Endothelial cell (in vitro differentiated cells): Measurements from ENCODE around the gene SCG5. TPM values are rescaled to one million over a fixed set of nuclear protein-coding genes. Genes with fewer than 3 reads are reported as not detected.

ENCODE experiments used
- DNase-seq: peaks from one replicate; pipeline ENCODE4 v3.0.0; 2021; ENCODE audit warnings: low spot score
- H3K27ac Mint-ChIP-seq: one replicate; pipeline ENCODE4 v1.8.0; 2021; ENCODE audit warnings: mixed read lengths, inconsistent platforms; ENCODE audit not compliant: unreplicated experiment
- H3K27me3 Mint-ChIP-seq: one replicate; pipeline ENCODE4 v1.8.0; 2021; ENCODE audit warnings: mild to moderate bottlenecking, moderate library complexity, mixed read lengths, inconsistent platforms; ENCODE audit not compliant: unreplicated experiment
- H3K36me3 Mint-ChIP-seq: one replicate; pipeline ENCODE4 v1.8.0; 2021; ENCODE audit warnings: mild to moderate bottlenecking, low read depth, mixed read lengths, inconsistent platforms; ENCODE audit not compliant: unreplicated experiment
- H3K4me1 Mint-ChIP-seq: one replicate; pipeline ENCODE4 v1.8.0; 2021; ENCODE audit warnings: mild to moderate bottlenecking, mixed read lengths, inconsistent platforms; ENCODE audit not compliant: unreplicated experiment
- H3K4me3 Mint-ChIP-seq: one replicate; pipeline ENCODE4 v1.8.0; 2021; ENCODE audit warnings: mild to moderate bottlenecking, mixed read lengths, inconsistent platforms; ENCODE audit not compliant: unreplicated experiment
- H3K9me3 Mint-ChIP-seq: one replicate; pipeline ENCODE4 v1.8.0; 2021; ENCODE audit warnings: mixed read lengths, inconsistent platforms; ENCODE audit not compliant: unreplicated experiment
- CTCF ChIP-seq: fragments of 200-600 bp; sonication (generic); IDR thresholded peaks from one replicate; pipeline ENCODE4 v1.5.0; 2021; ENCODE audit warnings: antibody characterized with exemption; ENCODE audit not compliant: unreplicated experiment
- total RNA-seq: library from RNA; stranded (reverse); fragmentation: NEBNext Ultra II Directional; extraction: Animal tissue kit (Norgen Biotek cat#: 25700); gene quantifications from one replicate; pipeline ENCODE4 v1.2.1, GENCODE V29; 2021; ENCODE audit not compliant: unreplicated experiment

The SCG5 gene
- total RNA-seq, 1 donor from 2014 or later = 15.6 TPM

DNA sequence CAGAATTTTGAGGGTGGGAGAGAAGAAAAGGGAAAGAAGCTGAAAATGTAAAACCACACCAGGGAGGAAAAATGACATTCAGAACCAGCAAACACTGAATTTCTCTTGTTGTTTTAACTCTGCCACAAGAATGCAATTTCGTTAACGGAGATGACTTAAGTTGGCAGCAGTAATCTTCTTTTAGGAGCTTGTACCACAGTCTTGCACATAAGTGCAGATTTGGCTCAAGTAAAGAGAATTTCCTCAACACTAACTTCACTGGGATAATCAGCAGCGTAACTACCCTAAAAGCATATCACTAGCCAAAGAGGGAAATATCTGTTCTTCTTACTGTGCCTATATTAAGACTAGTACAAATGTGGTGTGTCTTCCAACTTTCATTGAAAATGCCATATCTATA, 91.8 kb downstream of the SCG5 start:
- no peaks in the 10 kb centered on the region for H3K36me3 Mint-ChIP-seq
- no peak for DNase-seq
- no peak overlapping the region for H3K27ac Mint-ChIP-seq

DNA sequence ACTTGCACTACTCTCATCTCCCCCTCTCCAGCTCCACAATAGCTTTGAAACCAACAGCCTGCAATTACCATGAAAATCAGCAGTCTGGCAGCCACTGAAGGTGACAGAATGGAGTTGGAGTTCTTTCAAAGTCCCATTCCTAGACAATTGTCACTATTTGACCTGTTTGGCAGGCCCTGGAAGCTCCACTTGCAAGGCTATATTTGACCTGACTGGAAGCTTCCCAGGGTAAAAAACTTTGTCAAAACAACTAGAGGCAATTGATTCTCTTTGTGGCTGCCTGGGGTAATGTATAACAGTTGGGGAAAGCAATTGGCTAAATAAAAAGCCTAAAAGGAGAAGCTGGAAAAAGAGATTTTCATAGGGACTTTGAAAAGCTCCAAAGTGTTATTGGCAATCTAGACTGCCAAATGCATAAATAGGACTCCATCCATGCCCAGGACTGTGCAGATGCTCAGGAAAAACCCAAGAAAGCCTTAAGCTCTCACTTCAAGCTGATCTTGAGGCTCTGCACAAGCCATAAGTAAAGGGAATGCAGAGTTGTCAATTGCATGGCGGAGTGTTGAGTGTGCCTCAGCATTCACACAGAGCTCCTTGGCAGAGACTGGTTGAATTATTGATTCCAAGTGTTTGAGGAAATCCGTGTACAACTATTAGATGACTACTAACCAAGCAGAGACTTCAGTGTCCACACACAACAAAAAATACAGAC, 94.6 kb downstream of the SCG5 start:
- Mint-ChIP-seq H3K4me1 (no peaks in the 10 kb centered on the region), H3K4me3 (no peak overlapping the region), H3K27ac (no peak overlapping the region), H3K27me3 (peaks cover 2% of the 10 kb centered on the region), H3K9me3 (no peaks in the 10 kb centered on the region), H3K36me3 (no peaks in the 10 kb centered on the region)
- no peak for DNase-seq
- no peak for TF ChIP-seq CTCF

More for the DNA sequence above, 91.8 kb downstream of the SCG5 start:
- no peak for TF ChIP-seq CTCF
- Mint-ChIP-seq H3K27me3 (peaks cover 4% of the 10 kb centered on the region), H3K4me1 (no peaks in the 10 kb centered on the region), H3K4me3 (no peak overlapping the region), H3K9me3 (no peaks in the 10 kb centered on the region)

- H3K4me3 Mint-ChIP-seq = no peak overlapping the region
- no peaks in the 10 kb centered on the region for H3K9me3 Mint-ChIP-seq
- no peak overlapping the region for H3K27ac Mint-ChIP-seq
- no peak for TF ChIP-seq CTCF
- H3K36me3 Mint-ChIP-seq = no peaks in the 10 kb centered on the region
- no peaks in the 10 kb centered on the region for H3K4me1 Mint-ChIP-seq
- peaks cover 2% of the 10 kb centered on the region for H3K27me3 Mint-ChIP-seq
- DNase-seq = no peak
Measured at GRCh38 chr15:32736701-32737061, 95.2 kb downstream of the SCG5 start.

- no peak overlapping the region for H3K4me3 Mint-ChIP-seq
- peaks cover 2% of the 10 kb centered on the region for H3K27me3 Mint-ChIP-seq
- no peaks in the 10 kb centered on the region for H3K4me1 Mint-ChIP-seq
- DNase-seq = no peak
- no peaks in the 10 kb centered on the region for H3K9me3 Mint-ChIP-seq
- no peak for TF ChIP-seq CTCF
- H3K27ac Mint-ChIP-seq = no peak overlapping the region
- H3K36me3 Mint-ChIP-seq = no peaks in the 10 kb centered on the region
Measured at GRCh38 chr15:32737304-32737703, 95.8 kb downstream of the SCG5 start.

DNA sequence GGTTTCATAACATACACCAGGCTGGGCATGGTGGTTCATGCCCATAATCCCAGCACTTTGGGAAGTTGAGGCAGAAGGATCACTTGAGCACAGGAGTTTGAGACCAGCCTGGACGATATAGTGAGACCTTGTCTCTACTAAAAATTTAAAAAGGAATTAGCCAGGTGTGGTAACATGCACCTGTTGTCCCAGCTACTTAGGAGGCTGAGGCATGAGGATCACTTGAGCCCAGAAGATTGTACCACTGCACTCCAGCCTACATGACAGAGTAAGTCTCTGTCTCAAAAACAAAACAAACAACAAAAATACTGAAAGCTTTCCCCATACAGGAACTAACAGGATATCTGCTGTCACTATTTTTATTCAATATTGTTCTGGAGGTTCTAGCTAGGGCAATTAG, 97.2 kb downstream of the SCG5 start:
- H3K4me3 Mint-ChIP-seq = no peak overlapping the region
- no peaks in the 10 kb centered on the region for H3K9me3 Mint-ChIP-seq
- no peaks in the 10 kb centered on the region for H3K36me3 Mint-ChIP-seq
- no peak for TF ChIP-seq CTCF
- no peaks in the 10 kb centered on the region for H3K4me1 Mint-ChIP-seq
- no peak overlapping the region for H3K27ac Mint-ChIP-seq
- peaks cover 2% of the 10 kb centered on the region for H3K27me3 Mint-ChIP-seq
- no peak for DNase-seq
